ENCODE results near the gene GSAP. TPM values are rescaled to one million over a fixed set of nuclear protein-coding genes. Genes with fewer than 3 reads are reported as not detected.
A peak's percentile ranks its signal among the peaks of the same experiment; 100 is the strongest.

Gene GSAP
- total RNA-seq, 2 donors from 2014 or later, result 10.3 to 11.5 TPM

DNA sequence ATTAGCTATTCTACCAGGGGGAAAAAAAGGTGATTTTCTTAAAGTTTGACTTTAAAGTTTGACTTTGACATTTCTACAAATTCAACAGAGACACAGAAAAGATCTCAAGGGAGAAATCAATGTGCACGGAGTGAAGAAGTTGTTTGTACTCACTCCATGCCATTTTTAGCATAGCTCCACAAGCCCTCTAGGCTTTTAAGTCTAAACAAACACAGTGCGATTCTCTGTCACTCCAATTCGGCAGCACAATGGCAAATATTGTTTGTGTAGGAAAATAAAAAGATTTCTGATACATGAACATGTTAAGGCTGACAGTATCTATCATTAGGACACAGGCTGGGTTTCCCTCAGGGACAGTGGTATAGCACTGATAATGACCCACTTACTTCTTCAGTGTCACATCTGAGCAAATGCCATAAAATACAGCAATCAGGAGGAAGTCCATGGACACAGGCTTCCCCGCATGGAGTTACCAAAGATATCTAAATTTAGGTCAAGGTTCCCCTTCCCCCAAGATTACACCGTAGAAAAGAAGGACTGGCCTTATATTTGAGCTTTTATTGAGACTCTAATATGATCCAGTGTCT lies 28.0 kb downstream of the GSAP start:
- DNase-seq, result no peak
- no peak for ATAC-seq
- intact Hi-C loops (cut with DNase I), result no loop called here

DNA sequence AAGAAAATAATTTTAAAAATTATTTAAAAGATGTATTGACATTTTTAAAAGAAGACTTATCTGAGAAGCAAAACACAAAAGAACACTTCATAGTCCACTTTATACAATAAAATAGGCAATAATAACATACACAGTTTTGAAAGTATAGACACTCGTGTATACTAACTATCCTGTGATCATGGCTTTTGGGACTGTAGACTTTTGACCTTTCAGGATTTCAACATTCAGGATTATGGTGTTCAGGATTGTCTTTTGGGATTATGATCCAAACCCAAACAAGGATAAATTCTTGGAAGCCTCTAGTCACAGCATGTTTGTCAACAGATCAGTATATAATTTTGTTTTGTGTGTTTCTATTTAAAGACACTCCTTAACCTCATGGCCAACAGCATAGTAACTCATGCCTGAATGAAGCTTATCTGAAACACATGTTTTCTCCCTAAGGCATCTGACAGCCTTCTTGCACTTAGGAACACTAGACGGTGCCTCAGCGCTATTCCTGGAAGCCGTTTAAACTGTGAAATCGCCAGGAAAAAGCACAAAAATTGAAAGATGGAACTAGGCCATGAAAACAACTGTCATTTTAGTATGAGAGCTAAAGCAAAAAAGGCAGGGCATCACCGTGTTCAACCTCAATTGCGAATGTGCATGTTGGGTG lies 29.9 kb downstream of the GSAP start:
- DNase-seq (no peak), ATAC-seq (peak; percentile 15 to 54)
- intact Hi-C loops (cut with DNase I), result no loop called here

DNA sequence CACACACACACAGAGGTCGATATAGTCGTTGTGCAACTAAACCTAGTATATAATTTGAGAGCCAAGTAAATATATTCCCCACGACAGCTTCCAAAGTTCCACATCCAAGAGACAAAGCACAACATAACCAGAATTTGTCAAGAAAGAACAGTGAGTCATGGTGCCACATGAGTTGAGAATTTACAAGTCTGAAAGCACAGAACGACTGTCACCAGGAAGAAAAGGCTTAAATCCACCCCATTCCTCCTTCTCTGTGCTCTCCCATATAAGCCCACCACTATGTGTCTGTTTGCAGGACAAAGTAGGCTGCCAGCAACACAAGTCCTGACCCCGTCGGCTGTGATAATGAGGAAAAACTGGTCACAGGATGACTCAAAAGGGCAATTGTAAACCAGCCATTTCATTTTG lies 32.8 kb downstream of the GSAP start:
- no peak for ATAC-seq
- no peak for DNase-seq
- intact Hi-C loops (cut with DNase I), result no loop called here

DNA sequence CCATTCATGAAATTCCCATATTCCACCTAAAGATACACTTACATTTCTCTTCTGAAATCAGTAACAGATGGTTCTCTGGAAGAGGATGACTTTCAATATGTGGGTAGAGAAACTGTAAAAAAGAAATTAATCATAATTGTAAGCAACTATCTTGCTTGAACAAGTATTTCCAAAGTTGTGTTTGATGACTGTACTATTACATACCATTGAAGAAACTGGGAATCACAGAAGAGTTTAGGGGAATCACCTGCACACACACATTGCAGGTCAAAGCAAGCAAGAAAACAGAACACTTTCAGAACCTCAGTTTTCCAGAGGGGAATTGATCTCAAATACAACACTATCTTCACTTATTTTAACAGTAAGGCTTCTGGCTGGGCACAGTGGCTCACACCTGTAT lies 33.6 kb downstream of the GSAP start:
- ATAC-seq (no peak), DNase-seq (no peak)
- intact Hi-C loops (cut with DNase I), result no loop called here

DNA sequence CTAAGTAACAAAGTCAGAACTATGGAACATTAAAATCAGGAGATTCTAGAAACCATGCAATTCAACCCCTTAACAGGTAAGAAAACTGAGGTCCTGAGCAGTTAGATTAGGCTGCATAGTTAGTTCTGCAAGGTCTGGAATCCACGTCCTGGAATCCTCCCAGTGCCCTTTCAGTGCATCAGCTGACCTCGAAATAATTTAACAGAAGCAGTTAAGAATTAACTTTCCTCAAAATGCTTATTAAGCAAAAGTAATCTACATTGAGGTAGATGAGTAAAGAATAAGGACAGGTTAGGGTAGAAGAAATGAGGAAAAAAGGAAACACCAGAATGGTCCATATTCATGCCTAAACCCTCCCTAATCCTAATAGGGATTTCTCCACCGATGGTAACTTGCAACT lies 37.6 kb downstream of the GSAP start:
- no peak for ATAC-seq
- intact Hi-C loops (cut with DNase I), result no loop called here
- no peak for DNase-seq

DNA sequence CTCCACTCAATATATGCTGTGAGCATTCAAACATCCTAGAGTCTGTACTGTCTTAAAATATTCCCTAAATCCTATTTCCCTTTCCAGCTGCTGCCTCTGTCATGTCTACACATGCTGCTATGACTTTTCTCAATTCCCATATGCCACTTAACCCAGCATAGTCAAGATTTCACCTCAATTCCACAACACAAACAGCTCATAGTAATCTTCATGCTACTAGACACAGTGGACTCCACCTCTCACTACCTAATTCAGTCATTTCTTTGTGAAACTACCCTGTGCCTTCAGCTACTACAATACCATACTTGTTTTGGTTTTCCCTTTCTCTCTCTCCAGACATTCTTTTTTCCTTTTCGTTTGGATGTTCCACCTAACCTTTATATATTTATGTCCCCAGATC lies 45.5 kb downstream of the GSAP start:
- no peak for ATAC-seq
- intact Hi-C loops (cut with DNase I), result no loop called here
- DNase-seq, result no peak

DNA sequence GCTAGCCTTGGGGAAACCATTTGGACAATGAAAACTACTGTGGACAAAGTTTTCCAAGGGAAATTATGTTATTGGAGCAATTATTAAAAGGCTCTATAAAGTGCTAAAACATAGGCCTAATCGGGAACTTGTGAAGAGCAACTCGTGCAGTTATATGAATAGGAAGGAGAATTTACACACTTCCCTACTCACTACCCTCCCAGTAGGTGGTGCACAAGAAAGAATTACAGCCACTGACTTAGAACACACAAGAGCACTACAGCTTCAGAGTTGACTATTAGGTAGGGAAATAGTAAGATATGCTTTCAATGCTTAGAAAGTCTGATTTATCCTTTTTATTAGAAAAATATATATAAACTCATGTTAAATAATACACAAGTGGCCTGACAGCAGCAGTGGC lies 47.2 kb downstream of the GSAP start:
- intact Hi-C loops (cut with DNase I), result no loop called here
- no peak for ATAC-seq
- DNase-seq, result no peak

DNA sequence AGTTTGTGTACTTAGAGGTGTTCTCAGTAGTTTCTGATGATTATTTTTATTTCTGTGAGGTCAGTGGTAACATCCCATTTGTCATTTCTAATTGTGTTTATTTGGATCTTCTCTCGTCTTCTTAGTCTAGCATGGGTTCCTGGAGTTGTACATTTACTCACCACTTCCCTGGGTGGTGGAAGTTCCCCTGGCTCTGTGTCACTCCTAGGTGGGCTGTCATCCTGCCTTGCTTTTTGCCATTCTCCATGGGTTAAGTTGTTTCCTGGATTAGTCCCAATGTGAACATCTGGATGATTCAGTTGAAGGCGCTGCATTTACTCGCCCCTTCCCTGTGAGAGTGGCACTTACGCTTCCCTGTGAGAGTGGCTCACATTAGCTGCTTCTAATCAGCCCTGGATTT lies 48.2 kb downstream of the GSAP start:
- ATAC-seq (no peak), DNase-seq (no peak)
- intact Hi-C loops (cut with DNase I), result no loop called here

DNA sequence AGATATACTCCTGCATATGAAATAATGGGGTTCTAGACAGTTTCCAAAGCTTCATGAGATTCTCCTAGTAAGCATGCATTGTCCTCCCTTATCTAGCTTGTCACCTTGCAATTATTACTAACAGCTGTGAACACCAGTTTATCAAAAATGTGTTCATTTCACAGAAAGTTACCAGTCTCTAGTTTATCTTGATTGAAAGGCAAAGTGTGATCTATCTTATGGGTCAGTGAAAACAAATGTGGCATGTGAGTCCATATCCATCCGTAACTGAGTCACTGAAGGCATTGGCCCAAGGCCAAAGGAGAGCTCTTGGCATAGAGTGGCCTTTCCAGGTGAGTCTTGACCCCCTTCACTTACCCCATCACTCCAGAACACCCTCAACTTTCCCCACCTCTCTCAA lies 53.2 kb downstream of the GSAP start:
- intact Hi-C loops (cut with DNase I), result no loop called here
- ATAC-seq, result no peak

DNA sequence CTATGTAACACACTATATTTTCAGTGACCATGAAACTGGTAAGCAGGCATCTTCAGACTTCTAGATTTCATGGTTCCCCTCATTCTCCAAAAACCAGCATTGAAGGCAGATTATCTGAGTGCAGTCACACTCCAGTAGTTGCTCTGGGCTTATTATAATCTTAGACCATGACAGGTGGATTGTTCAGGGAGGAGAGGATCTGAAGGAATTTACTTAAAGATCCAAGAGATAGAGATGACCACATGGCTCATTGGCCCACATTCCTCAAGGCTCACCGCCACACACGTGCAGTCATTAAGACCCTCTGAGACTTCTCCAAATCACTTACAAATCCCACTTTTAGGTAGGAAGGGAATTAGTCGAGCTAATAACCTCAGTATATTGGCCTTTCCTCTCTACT lies 55.2 kb downstream of the GSAP start:
- ATAC-seq, result no peak
- intact Hi-C loops (cut with DNase I), result no loop called here

More for the DNA sequence above, 53.2 kb downstream of the GSAP start:
- DNase-seq, result no peak

DNA sequence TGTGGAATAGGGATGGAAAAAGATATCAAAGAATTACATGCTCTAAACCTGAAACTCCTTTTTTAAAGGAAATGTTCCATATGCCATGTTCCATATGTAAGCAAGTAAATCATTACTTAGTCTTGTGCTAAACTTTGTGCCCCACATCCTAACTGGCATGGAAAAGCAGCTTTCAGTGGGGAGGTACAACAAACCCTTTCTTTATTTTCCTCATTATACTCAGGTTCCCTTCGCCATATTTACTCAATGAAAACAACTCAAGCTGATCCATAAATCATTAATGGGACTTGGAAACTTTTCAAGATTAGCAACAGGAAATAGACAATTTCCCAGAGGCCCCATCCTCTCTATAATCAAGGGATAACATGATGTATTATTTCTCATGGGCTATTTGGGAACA lies 56.0 kb downstream of the GSAP start:
- intact Hi-C loops (cut with DNase I), result no loop called here
- no peak for ATAC-seq
- DNase-seq, result no peak

More for the DNA sequence above, 55.2 kb downstream of the GSAP start:
- no peak for DNase-seq

DNA sequence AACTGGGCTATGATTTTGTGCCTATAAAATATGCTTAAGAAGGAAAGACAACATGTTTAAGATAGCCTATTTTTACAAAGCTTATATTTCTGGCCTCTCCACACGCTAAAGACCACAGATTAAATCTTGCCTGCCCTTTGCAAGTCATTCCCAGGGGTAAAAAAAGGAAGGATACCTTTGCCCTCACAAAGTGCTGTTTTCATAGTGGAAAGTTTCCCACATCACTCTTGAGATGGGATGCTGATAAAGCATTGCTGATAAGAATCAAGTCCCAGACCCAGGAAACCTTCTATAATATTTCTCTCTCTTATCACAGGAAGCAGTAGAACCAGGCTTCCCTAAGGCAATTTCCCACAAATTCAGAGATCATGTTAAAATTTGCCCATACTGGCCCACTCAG lies 56.5 kb downstream of the GSAP start:
- no peak for DNase-seq
- no peak for ATAC-seq
- intact Hi-C loops (cut with DNase I), result no loop called here

DNA sequence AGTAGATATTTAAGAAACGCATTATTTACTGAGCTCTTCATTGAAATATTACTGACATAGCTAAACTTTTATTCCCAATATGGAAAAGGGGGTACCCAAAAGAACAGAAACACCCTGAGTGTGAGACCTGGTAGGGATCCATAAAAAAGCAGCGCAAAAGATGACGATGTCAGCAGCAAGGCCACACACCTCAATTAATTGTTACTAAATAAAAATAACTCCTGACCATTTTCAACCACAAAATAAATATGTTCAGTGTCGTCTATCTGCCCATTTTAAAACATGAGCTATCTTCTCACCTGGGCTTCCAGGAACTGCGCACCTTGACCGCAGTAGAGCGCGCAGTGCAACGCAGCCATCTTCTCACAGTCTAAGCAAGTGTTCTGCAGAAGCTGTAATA lies 61.2 kb downstream of the GSAP start:
- DNase-seq (no peak), ATAC-seq (no peak)
- intact Hi-C loops (cut with DNase I), result no loop called here

DNA sequence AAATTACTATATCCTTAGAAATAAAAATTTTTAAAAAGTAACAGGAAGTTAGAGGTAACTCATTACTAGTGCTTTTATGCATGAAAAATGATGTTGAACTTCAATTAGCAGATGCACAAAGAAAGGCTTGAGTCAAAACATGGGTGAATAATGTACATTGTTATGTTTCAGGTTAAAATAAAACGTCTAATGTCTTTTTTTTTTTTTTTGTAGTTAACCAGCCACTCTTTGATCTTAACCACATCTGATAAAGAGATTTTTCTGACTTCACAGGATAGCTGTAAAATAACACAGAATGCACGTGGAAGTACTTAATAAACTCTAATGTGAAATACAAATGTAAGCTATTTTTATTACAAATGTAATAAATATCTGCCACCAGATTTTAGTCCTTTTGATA lies 61.7 kb downstream of the GSAP start:
- no peak for DNase-seq
- no peak for ATAC-seq
- intact Hi-C loops (cut with DNase I), result no loop called here

DNA sequence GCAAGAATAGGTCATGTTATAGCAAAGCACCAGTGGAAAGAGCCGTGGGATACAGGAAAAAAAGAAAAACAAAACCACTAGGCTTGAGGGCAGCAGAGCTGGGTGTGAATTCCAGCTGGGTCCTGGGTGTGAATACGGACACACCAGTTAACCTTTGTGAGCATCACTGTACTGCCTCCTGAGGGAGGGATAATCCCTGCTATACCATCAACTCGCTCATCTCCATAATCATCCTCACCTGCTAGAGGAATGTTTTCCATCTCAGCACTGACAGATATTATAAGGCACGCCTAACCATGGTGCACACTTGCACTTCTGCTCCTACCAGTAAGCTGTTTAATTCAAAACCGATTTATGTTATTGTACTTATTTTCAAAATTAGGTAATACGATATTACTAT lies 62.2 kb downstream of the GSAP start:
- ATAC-seq, result no peak

DNA sequence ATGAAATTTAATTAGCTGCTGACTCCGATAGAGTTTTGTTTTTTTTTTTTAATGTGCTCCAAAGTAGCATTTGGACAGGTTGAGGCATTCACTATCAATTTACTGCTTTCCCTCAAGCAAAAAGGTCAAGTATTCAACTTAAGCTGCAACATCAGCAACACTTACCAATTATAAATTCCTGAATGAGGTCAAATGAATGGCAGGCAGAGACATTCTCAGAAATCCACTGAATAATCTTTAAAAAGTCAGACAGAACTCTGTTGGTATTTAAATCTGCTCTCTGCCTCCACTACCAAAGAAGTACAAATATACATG lies 62.8 kb downstream of the GSAP start:
- intact Hi-C loops (cut with DNase I), result no loop called here

More for the DNA sequence above, 62.2 kb downstream of the GSAP start:
- intact Hi-C loops (cut with DNase I), result no loop called here
- DNase-seq, result no peak

DNA sequence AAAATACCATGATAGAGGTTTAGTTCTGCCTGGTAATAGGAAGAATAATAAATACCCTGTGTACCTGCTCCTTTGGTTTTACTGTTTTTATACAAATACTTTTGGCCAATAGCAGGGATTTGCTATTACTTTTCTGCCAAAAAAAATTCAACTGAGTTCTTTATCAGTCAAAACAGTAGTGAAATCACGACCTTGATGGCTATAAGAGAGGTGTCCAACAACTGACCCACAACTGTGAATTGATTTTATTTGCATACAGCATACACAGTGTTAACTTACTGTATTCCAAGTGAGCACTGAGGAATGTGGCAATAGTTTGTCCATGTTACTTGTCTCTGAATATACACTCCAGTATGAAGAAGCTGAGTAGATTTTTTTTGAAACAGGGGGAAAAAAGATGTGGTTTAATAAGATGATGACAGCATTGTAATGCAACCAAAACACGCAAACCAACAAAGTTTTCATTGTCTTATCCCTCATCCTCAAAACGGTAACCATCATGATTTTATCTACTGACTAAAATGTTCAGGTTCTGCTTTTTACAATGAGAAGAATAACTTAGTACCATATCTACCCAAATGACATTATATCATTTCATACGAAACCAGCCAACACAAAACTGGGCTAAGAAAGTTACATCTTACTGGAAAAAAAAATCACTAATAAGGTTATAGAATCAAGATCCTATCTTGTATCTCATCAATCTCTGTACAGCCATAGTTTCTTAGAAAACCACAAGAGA lies 63.3 kb downstream of the GSAP start:
- intact Hi-C loops (cut with DNase I), result no loop called here
- ATAC-seq (no peak), DNase-seq (no peak)

More for the DNA sequence above, 62.8 kb downstream of the GSAP start:
- ATAC-seq (no peak), DNase-seq (no peak)

DNA sequence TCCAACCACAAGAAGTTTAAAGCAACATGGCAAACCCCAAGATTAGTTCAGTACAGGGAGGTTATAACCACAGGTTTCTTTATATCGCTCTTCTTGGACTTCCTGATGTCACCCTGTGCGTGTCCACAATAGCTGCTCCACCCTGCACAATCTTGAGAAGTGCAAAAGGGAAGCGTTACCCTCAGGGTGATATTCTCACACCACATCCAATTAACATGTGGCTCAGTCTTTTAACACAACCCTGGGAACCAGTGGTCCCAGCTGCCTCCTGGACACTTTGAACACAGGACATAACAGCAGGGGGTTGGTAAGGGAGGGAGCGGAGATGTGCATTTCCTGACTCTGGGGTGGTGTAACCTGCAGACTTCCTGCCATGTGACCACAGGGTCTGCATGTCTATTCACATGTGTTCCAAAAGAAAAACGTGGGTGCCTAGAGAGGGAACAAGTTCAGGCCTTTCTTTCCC lies 64.6 kb downstream of the GSAP start:
- DNase-seq (peak; percentile 26), ATAC-seq (peak; percentile 40 to 49)

DNA sequence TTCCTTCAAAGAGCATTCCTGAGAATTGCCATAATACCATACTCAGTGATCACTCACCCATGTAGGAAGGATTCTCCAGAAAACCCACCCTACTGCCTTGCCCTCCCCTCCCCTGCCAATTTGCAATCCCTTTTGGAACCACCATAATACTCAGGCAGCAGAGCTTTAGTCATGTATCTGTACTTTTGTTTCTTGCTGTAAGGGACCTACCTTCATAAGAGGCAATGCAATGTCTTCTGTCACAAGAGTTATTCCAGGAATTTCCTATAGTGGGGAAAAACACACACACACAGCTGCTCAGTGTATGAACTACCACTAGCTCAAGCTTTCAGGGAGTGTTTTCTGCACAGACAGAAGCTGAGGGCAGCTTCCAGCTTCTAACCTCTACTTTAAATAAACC lies 67.0 kb downstream of the GSAP start:
- DNase-seq, result no peak
- ATAC-seq, result no peak
- intact Hi-C loops (cut with DNase I), result no loop called here

More for the DNA sequence above, 64.6 kb downstream of the GSAP start:
- intact Hi-C loops (cut with DNase I), result no loop called here

DNA sequence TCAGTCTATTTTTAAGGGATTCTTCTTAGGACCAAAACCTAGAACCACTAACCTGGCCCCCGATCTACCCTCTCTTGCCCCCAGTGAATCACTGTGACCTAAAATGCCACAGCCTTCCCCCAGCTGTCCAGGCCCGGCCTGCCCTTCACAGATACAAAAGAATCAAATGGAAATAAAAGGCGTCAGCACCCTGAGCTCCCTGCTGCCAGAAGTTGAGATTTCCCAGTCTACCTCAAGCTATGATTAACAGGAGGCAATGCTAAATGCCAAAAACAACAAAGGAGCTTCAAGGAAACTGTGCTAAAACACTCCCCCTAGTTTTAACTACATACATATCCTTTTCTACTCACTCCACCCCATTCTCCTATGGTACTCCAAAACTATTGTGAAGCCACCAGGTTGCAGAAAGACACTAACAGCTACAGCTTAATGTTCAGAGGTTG lies 67.8 kb downstream of the GSAP start:
- intact Hi-C loops (cut with DNase I), result no loop called here
- DNase-seq (peak; percentile 49), ATAC-seq (peak; percentile 75 to 94)

DNA sequence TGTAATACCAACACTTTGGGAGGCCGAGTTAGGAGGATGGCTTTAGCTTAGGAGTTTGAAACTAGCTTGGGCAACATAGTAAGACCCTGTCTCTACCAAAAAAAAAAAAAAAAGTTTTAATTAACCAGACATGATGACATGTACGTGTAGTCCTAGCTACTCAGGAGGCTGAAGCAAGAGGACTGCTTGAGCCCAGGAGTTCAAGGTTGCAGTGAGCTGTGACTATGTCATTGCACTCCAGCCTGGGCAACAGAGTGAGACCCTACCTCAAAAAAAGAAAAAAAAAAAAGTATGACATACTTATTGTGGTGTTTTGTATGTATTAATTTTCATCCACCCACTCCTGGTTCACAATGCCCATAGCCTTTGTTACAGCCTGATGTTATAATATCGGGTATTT lies 69.7 kb downstream of the GSAP start:
- DNase-seq (no peak), ATAC-seq (no peak)
- intact Hi-C loops (cut with DNase I), result no loop called here
